SJSA1 (cell line): Measurements from ENCODE around the gene TBL1XR1. TPM values are rescaled to one million over a fixed set of nuclear protein-coding genes. Genes with fewer than 3 reads are reported as not detected.
"Not testable (repeated sequence)": the region's sequence is repeated elsewhere in the genome, so short reads cannot be mapped to it uniquely, and the experiment has no call there.

ENCODE experiments used
- DNase-seq, 2 experiments: peaks; one replicate each; pipeline ENCODE4 v3.0.0-alpha.2; 2015 to 2020; ENCODE audit warnings: low spot score in 2 of 2, low read depth in 1 of 2
- H3K27ac ChIP-seq: fragments of 250-450 bp; sonication (Bioruptor Pico); 2 replicates; pipeline ENCODE4 v1.5.1; 2020; ENCODE audit warnings: mild to moderate bottlenecking, moderate library complexity
- H3K27me3 ChIP-seq: fragments of 250-450 bp; sonication (Bioruptor Pico); replicated peaks from 2 replicates; pipeline ENCODE4 v1.5.1; 2020; ENCODE audit warnings: mild to moderate bottlenecking, moderate library complexity
- H3K36me3 ChIP-seq: fragments of 250-450 bp; sonication (Bioruptor Pico); 2 replicates; pipeline ENCODE4 v1.5.1; 2020; ENCODE audit warnings: mild to moderate bottlenecking
- H3K4me1 ChIP-seq: fragments of 250-450 bp; sonication (Bioruptor Pico); replicated peaks from 2 replicates; pipeline ENCODE4 v1.6.1; 2021; ENCODE audit warnings: mild to moderate bottlenecking
- H3K4me3 ChIP-seq: fragments of 250-450 bp; sonication (Bioruptor Pico); 2 replicates; pipeline ENCODE4 v1.5.1; 2020; ENCODE audit warnings: mild to moderate bottlenecking
- H3K9me3 ChIP-seq: fragments of 250-450 bp; sonication (Bioruptor Pico); replicated peaks from 2 replicates; pipeline ENCODE4 v1.5.1; 2020; ENCODE audit warnings: mild to moderate bottlenecking
- total RNA-seq: library from RNA; depleted of rRNA; stranded (reverse); fragments of >200 nt; shearing (Covaris generic); gene quantifications from 2 replicates; pipeline ENCODE4 v1.2.3, GENCODE V29; 2014

The TBL1XR1 gene
- total RNA-seq, 1 experiment from 2014 or later, result 82.9 TPM

DNA sequence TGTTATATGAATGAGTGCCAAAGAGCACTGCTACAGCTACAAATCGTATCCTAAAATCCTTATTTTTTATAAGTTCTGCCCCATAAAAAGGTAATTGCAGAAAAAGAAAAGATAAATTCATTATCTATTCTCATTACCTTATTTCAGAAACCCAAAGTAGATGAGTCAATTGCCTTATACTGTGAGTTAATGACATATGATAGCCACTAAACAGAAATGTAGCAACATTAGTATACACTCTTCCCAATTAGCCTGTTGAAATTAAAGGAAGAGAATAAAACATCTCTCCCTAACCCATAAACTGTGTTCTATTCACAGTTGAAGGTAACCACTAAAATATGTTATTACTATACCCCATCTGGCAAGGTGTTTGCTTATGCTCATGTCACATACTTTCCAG is 11.0 kb downstream of the TBL1XR1 start:
- Histone ChIP-seq H3K4me3 (no peak overlapping the region), H3K9me3 (no peaks in the 10 kb centered on the region; the same call in 1 of the 2 replicates), H3K27me3 (no peaks in the 10 kb centered on the region), H3K4me1 (no peaks in the 10 kb centered on the region; the same call in 1 of the 2 replicates), H3K36me3 (no peaks in the 10 kb centered on the region; the same call in 1 of the 2 replicates), H3K27ac (no peak overlapping the region)
- no peak for DNase-seq

GRCh38 chr3:177185035-177185574 is 12.2 kb downstream of the TBL1XR1 start:
- H3K9me3 ChIP-seq, result no peaks in the 10 kb centered on the region
- H3K4me3 ChIP-seq, result no peak overlapping the region
- no peak for DNase-seq
- no peaks in the 10 kb centered on the region for H3K4me1 ChIP-seq
- no peaks in the 10 kb centered on the region for H3K27me3 ChIP-seq
- H3K27ac ChIP-seq, result no peak overlapping the region
- H3K36me3 ChIP-seq, result no peaks in the 10 kb centered on the region

- H3K36me3 ChIP-seq, H3K4me1 ChIP-seq, DNase-seq, H3K9me3 ChIP-seq, H3K27me3 ChIP-seq, H3K27ac ChIP-seq, H3K4me3 ChIP-seq: not testable (repeated sequence)
These were observed 12.7 kb downstream of the TBL1XR1 start for GRCh38 chr3:177184602-177185001.

DNA sequence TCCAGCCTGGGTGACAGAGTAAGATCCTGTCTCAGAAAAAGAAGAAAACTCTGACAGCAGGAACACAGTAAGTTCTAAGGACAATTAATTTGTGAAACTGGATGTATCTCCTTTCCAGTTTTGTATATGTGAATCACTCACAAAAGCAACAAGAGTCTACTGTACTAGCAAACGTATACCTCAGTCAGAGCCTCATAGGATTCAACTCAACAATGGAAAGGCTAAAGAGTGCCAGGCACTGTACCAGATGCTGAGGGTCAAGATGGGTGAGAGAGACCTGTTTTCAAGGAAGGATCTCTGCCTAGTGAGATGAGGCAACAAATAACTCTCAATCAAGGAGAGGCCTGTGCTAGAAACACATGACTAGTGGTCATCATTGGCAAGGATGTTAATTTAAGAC is 14.9 kb downstream of the TBL1XR1 start:
- Histone ChIP-seq H3K36me3 (no peaks in the 10 kb centered on the region), H3K27ac (no peak overlapping the region), H3K27me3 (no peaks in the 10 kb centered on the region), H3K9me3 (no peaks in the 10 kb centered on the region), H3K4me3 (no peak overlapping the region), H3K4me1 (no peaks in the 10 kb centered on the region)
- DNase-seq, result no peak

GRCh38 chr3:177181418-177181817 is 15.9 kb downstream of the TBL1XR1 start:
- DNase-seq, result no peak
- no peaks in the 10 kb centered on the region for H3K36me3 ChIP-seq
- no peak overlapping the region for H3K27ac ChIP-seq
- H3K27me3 ChIP-seq, result no peaks in the 10 kb centered on the region
- no peak overlapping the region for H3K4me3 ChIP-seq
- no peaks in the 10 kb centered on the region for H3K9me3 ChIP-seq
- H3K4me1 ChIP-seq, result no peaks in the 10 kb centered on the region

DNA sequence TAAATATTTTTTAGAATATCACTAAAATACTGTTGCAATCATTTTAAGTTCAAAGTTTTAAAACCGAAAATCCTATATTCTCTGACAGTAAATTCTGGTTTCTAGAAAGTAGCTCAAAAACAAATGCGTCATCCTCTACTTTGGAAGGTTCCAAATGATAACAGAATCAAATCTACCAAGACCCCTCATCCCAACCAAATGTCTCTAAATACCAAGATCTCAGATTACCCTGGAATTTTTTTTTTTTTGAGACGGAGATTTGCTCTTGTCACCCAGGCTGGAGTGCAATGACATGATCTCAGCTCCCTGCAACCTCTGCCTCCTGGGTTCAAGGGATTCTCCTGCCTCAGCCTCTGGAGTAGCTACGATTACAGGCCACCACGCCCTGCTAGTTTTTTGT is 16.8 kb downstream of the TBL1XR1 start:
- no peaks in the 10 kb centered on the region for H3K36me3 ChIP-seq
- no peaks in the 10 kb centered on the region for H3K27me3 ChIP-seq
- DNase-seq, result no peak
- no peak overlapping the region for H3K4me3 ChIP-seq
- H3K27ac ChIP-seq, result no peak overlapping the region
- no peaks in the 10 kb centered on the region for H3K9me3 ChIP-seq
- H3K4me1 ChIP-seq, result no peaks in the 10 kb centered on the region

DNA sequence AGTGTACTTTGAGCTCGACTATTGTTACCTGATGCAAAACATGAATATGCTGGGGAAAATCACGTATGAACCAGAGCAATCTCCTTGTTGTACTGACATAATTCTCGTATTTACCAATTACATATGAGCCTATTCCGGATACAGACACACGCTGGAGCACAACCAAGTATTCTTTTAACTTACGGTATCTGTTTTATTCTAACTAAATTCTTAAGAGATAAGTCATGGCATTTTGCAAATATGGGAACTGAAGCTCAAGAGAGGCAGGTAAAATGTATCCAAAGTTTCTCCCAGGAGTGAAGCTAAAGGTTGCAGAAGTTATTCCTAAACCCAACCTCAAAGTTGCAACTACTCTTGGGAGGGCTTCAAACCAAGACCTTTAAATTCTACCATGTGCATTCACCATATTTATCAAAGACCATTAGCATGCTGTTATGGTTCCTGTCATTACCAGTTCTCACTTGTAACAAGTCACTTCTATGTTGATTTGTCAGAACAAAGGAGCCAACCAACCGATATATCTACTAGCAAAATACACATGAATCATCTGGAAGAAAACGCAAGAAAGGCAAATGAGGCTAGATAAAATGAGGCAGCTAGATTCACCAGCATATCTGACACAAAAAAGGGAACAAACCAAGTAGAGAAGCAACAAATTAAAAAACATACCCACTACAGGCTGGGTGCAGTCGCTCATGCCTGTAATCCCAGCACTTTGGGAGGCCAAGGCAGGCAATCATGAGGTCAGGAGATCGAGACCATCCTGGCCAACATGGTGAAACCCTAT is 17.8 kb downstream of the TBL1XR1 start:
- H3K36me3 ChIP-seq, result no peaks in the 10 kb centered on the region
- DNase-seq, result no peak

DNA sequence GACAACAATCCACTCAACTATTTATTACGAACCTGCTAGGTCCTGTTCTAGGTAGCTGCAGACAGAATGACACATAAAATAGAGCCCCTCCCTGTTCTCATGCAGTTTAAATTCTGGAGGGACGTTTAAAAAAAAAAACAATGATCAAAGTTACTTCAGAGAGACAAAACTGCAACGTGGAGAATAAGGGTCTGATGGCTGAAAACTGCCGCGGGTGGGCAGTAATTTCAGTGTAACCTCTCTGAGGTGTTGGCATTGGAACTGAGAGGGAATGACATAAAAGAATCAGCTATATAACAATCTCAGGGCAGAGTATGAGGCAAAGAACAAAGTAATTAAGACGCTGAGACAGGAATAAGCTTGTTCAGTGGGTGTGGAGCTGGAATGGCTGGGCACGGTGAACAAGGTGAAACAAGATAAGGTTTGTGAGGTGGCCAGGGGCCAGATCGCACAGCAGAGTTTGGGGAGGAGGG is 19.5 kb downstream of the TBL1XR1 start:
- Histone ChIP-seq H3K36me3 (no peaks in the 10 kb centered on the region; the same call in 1 of the 2 replicates), H3K4me1 (no peaks in the 10 kb centered on the region), H3K27me3 (no peaks in the 10 kb centered on the region), H3K27ac (no peak overlapping the region), H3K4me3 (no peak overlapping the region), H3K9me3 (no peaks in the 10 kb centered on the region)
- DNase-seq, result no peak

More for the DNA sequence above, 17.8 kb downstream of the TBL1XR1 start:
- no peaks in the 10 kb centered on the region for H3K4me1 ChIP-seq
- no peak overlapping the region for H3K4me3 ChIP-seq
- H3K27me3 ChIP-seq, result no peaks in the 10 kb centered on the region
- H3K9me3 ChIP-seq, result no peaks in the 10 kb centered on the region
- no peak overlapping the region for H3K27ac ChIP-seq

- no peaks in the 10 kb centered on the region for H3K4me1 ChIP-seq
- H3K4me3 ChIP-seq, result no peak overlapping the region
- DNase-seq, result no peak
- H3K27me3 ChIP-seq, result no peaks in the 10 kb centered on the region
- no peaks in the 10 kb centered on the region for H3K9me3 ChIP-seq
- H3K36me3 ChIP-seq, result peaks cover 7% of the 10 kb centered on the region
- H3K27ac ChIP-seq, result no peak overlapping the region
These were observed 22.6 kb downstream of the TBL1XR1 start for GRCh38 chr3:177174607-177175170.

DNA sequence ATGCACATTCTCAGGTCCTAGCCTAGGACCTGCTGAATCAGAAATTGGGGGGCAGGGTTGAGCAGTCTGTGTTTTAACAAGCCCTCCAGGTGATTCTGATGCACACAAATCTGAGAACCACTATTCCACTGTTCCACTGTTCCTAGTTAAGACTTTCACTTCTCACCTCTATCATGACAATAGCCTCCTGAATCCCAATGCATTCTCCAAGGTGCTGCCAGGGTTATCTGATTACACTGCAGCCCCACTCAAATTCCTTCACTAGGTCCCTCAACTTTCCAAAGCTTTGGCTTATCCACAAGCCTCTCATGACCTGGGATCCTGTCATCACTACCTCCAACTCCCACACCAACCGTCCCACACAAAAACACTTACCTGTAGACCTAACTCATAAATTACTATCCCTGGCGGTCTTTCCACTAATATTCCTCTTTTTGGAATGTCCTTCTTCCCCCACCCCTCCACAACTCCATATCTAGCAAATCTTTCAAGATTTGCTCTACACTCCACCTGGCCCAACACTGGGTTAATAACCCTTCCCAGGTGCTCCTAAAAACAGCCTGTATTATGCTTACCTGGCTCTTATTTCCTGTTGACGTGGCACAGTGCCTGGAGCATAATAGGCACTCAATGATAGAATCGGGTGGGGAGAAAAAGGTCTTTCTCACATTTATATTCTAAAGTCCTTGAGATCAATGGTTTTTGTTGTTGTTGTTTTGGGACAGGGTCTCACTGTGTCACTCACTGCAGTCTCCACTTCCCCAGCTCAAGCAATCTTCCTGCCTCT is 27.2 kb downstream of the TBL1XR1 start:
- no peak for DNase-seq
- H3K27ac ChIP-seq, result no peak overlapping the region
- no peaks in the 10 kb centered on the region for H3K4me1 ChIP-seq
- no peak overlapping the region for H3K4me3 ChIP-seq
- no peaks in the 10 kb centered on the region for H3K27me3 ChIP-seq
- H3K9me3 ChIP-seq, result no peaks in the 10 kb centered on the region
- H3K36me3 ChIP-seq, result peaks cover 7% of the 10 kb centered on the region

DNA sequence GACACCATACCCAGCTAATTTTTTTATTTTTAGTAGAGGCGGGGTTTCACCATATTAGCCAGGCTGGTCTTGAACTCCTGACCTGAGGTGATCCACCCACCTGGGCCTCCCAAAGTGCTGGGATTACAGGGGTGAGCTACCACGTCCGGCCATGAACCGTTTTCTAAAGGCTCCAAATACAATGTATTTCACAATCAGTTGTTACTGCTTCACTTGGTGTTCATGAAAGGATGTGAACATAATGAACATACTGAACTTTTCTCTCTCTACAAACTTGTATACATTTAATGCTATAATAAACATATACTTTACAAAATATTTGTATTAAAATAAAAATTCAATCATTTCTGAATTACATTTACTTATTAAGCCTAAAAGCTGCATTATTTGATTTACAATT is 28.9 kb downstream of the TBL1XR1 start:
- DNase-seq, result no peak
- Histone ChIP-seq H3K27ac (no peak overlapping the region), H3K36me3 (peaks cover 7% of the 10 kb centered on the region), H3K4me1 (no peaks in the 10 kb centered on the region), H3K27me3 (no peaks in the 10 kb centered on the region), H3K4me3 (no peak overlapping the region), H3K9me3 (no peaks in the 10 kb centered on the region)

- DNase-seq, result no peak
- Histone ChIP-seq H3K27ac (no peak overlapping the region), H3K27me3 (no peaks in the 10 kb centered on the region), H3K9me3 (no peaks in the 10 kb centered on the region), H3K36me3 (0 out of 2 replicates have a peak, but pooled peaks cover 5% of the 10 kb centered on the region), H3K4me1 (no peaks in the 10 kb centered on the region), H3K4me3 (no peak overlapping the region)
These were observed 34.5 kb downstream of the TBL1XR1 start for GRCh38 chr3:177162742-177163141.

GRCh38 chr3:177161603-177162002 is 35.7 kb downstream of the TBL1XR1 start:
- not testable (repeated sequence) for DNase-seq, H3K4me3 ChIP-seq, H3K27me3 ChIP-seq, H3K9me3 ChIP-seq, H3K27ac ChIP-seq, H3K4me1 ChIP-seq, H3K36me3 ChIP-seq

- DNase-seq, result no peak
- Histone ChIP-seq H3K27me3 (no peaks in the 10 kb centered on the region), H3K4me1 (no peaks in the 10 kb centered on the region), H3K36me3 (0 out of 2 replicates have a peak, but pooled peaks cover 6% of the 10 kb centered on the region), H3K27ac (no peak overlapping the region), H3K9me3 (no peaks in the 10 kb centered on the region), H3K4me3 (no peak overlapping the region)
These were observed 38.8 kb downstream of the TBL1XR1 start for GRCh38 chr3:177158461-177158860.
